Ovary (tissue), 3 donors: Measurements from ENCODE around the gene PNMA8C.

Experiments
- CTCF ChIP-seq, 3 donors: fragments of 450-650 bp in 2 of 3; fragments of 200-600 bp in 1 of 3; IDR thresholded peaks; one replicate each; pipeline versions ENCODE4 v1.5.1 to v1.8.0; 2016 to 2022; ENCODE audit warnings: antibody characterized with exemption in 3 of 3, mild to moderate bottlenecking in 1 of 3
- POLR2A ChIP-seq: fragments of 450-650 bp; IDR thresholded peaks from one replicate; pipeline ENCODE4 v1.6.1; 2017; ENCODE audit warnings: antibody characterized with exemption, mild to moderate bottlenecking, moderate library complexity
- donor health status: DM: no; HTN: no; CAD: no.

- no peak for TF ChIP-seq CTCF (IDR thresholded peaks at IDR 0.05)
- TF ChIP-seq POLR2A, result no peak
Observed at GRCh38 chr19:46426035-46426505, 2.7 kb downstream of the PNMA8C start.
